DOHH2 (cell line): Measurements from ENCODE around the gene PCMT1.
"Not testable (repeated sequence)": the region's sequence is repeated elsewhere in the genome, so short reads cannot be mapped to it uniquely, and the experiment has no call there.

ENCODE experiments used
- CTCF ChIP-seq: fragments of 200-600 bp; sonication (generic); IDR thresholded peaks from one replicate; pipeline ENCODE4 v1.5.1; 2014; ENCODE audit warnings: antibody characterized with exemption, mild to moderate bottlenecking, low read depth, low read length; ENCODE audit not compliant: poor library complexity, severe bottlenecking
- EZH2phosphoT487 ChIP-seq: fragments of 200-600 bp; sonication (generic); IDR thresholded peaks from 2 replicates; pipeline ENCODE4 v1.6.1; 2017; ENCODE audit warnings: borderline replicate concordance, mild to moderate bottlenecking, antibody characterized with exemption, low read length, moderate library complexity, mixed read lengths

- not testable (repeated sequence) for TF ChIP-seq CTCF, EZH2phosphoT487
Measured at GRCh38 chr6:149753374-149753637, 3.8 kb downstream of the PCMT1 start.
